WTC11 (cell line): Measurements from ENCODE around the gene AK8.

Experiments used
- ATF1 ChIP-seq: sonication (generic); formaldehyde crosslinking; IDR thresholded peaks from 2 replicates; pipeline ENCODE4 v1.8.1; 2023; ENCODE audit warnings: mild to moderate bottlenecking, moderate library complexity, missing genetic modification reagents
- CTCF ChIP-seq: fragments of 200-600 bp; IDR thresholded peaks from 2 replicates; pipeline ENCODE4 v1.8.0; 2022; ENCODE audit warnings: antibody characterized with exemption
- FOXK1 ChIP-seq: sonication (generic); formaldehyde crosslinking; IDR thresholded peaks from 2 replicates; pipeline ENCODE4 v1.8.0; 2022; ENCODE audit warnings: mild to moderate bottlenecking, moderate library complexity, missing genetic modification reagents
- TEAD4 ChIP-seq: sonication (generic); formaldehyde crosslinking; IDR thresholded peaks from 2 replicates; pipeline ENCODE4 v1.8.0; 2022; ENCODE audit warnings: mild to moderate bottlenecking, missing genetic modification reagents
- ZBTB43 ChIP-seq: sonication (generic); formaldehyde crosslinking; IDR thresholded peaks from 2 replicates; pipeline ENCODE4 v1.8.1; 2023; ENCODE audit warnings: mild to moderate bottlenecking, missing genetic modification reagents

- TF ChIP-seq ATF1 (CRISPR knock-in tag), result no peak
- no peak for TF ChIP-seq CTCF
- no peak for TF ChIP-seq ZBTB43
- TF ChIP-seq FOXK1 (CRISPR knock-in tag), result no peak
- TF ChIP-seq TEAD4 (CRISPR knock-in tag), result no peak
Measured at GRCh38 chr9:132886334-132886725, 8.2 kb upstream of the AK8 start.
